Kidney (tissue), 14 donors: ENCODE data around the gene EEIG2. TPM values are rescaled to one million over a fixed set of nuclear protein-coding genes. Genes with fewer than 3 reads are reported as not detected.

Experiments
- DNase-seq, 5 donors: peaks; one replicate each; pipeline ENCODE4 v3.0.0-alpha.2; 2013 to 2020
- FAIRE-seq: peaks from 2 replicates; lab custom pipeline; 2012; peaks lifted over from hg19 to GRCh38; lab: Jason Lieb, UNC
- H3K27ac ChIP-seq, 2 donors: one replicate each; pipeline ENCODE4 v1.7.0; 2013; ENCODE audit warnings: low read depth in 2 of 2, low read length in 2 of 2, inconsistent platforms in 1 of 2
- H3K27me3 ChIP-seq: one replicate; pipeline ENCODE4 v1.7.1; 2013; ENCODE audit warnings: low read length, inconsistent platforms; ENCODE audit not compliant: control insufficient read depth, insufficient read depth
- H3K36me3 ChIP-seq, 3 donors: one replicate each; pipeline versions ENCODE4 v1.7.0 to v1.7.1; 2013; ENCODE audit warnings: low read length in 3 of 3, control low read depth in 1 of 3, inconsistent platforms in 1 of 3; ENCODE audit not compliant: insufficient read depth in 3 of 3, control insufficient read depth in 2 of 3
- H3K4me1 ChIP-seq, 3 donors: one replicate each; pipeline versions ENCODE4 v1.7.0 to v1.7.1; 2013; ENCODE audit warnings: low read length in 3 of 3, inconsistent platforms in 1 of 3, low read depth in 1 of 3; ENCODE audit not compliant: control insufficient read depth in 2 of 3, insufficient read depth in 2 of 3
- H3K4me3 ChIP-seq, 3 donors: one replicate each; pipeline versions ENCODE4 v1.7.0 to v1.8.1; 2013; ENCODE audit warnings: low read length in 3 of 3, control low read depth in 1 of 3, inconsistent platforms in 1 of 3
- H3K9ac ChIP-seq, 3 donors: one replicate each; pipeline versions ENCODE4 v1.7.0 to v1.7.1; 2013; ENCODE audit warnings: low read length in 3 of 3, control low read depth in 1 of 3, inconsistent platforms in 1 of 3
- H3K9me3 ChIP-seq, 3 donors: one replicate each; pipeline versions ENCODE4 v1.7.0 to v1.7.1; 2013; ENCODE audit warnings: low read length in 3 of 3, control low read depth in 1 of 3, inconsistent platforms in 1 of 3; ENCODE audit not compliant: control insufficient read depth in 2 of 3, insufficient read depth in 1 of 3
- CTCF ChIP-seq: IDR thresholded peaks from 3 replicates; pipeline ENCODE4 v1.5.1; 2012; ENCODE audit warnings: mild to moderate bottlenecking, moderate library complexity, borderline replicate concordance; ENCODE audit not compliant: insufficient read depth; ENCODE audit errors: extremely low read depth
- intact Hi-C: fragments of 100-400 bp; cut with DNase I; formaldehyde crosslinking; loops from one replicate; pipeline ENCODE4 v1.11.1; 2022
- polyA plus RNA-seq: library from polyadenylated mRNA; stranded (reverse); fragments of 350-450 nt; fragmentation: Illumina TruSeq; extraction: RNeasy Lipid Tissue Mini Kit (QIAGEN cat#74804); gene quantifications from one replicate; pipeline ENCODE4 v1.2.3, GENCODE V29; 2014; ENCODE audit warnings: low read depth, low replicate concordance; ENCODE audit not compliant: insufficient read depth
- total RNA-seq: library from RNA; stranded (reverse); fragmentation: NEBNext Ultra II Directional; extraction: Animal tissue kit (Norgen Biotek cat#: 25700); gene quantifications from one replicate; pipeline ENCODE4 v1.2.1, GENCODE V29; 2021
- donor health status: control.
- donor health status: control.
- donor health status: control.
- donor health status: control.
- donor health status: control.
- donor health status: DM: yes; HTN: yes; CAD: no.
- donor health status: Normal renal cell carcinoma (clear cell type).

Gene EEIG2
- total and polyA plus RNA-seq, 2 donors from 2014 or later = 1.7 to 8.3 TPM

DNA sequence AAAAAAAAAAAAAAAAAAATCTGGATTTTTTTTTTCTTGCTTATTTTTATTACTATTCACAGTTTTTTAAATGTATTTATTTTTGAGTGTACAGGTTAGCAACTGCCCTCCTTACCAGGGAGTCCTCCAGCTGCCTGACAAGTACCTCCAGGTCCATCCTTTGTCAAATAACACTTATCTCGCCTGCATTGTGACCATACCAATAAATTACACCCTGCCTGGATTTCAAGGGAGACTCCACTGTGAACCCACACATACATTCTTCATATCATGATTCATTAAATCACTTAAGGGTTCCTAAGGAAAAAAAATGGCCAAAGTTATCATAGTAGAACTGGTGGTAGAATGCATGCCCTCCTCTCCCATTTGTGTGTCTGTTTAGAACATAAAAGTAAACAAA lies 38.4 kb downstream of the EEIG2 start:
- Histone ChIP-seq H3K27ac (no peak overlapping the region), H3K9me3 (no peaks in the 10 kb centered on the region), H3K9ac (no peak overlapping the region), H3K27me3 (no peaks in the 10 kb centered on the region), H3K4me1 (peaks cover 0 to 2% (median 0%) of the 10 kb centered on the region in 3 donors), H3K4me3 (no peak overlapping the region), H3K36me3 (no peaks in the 10 kb centered on the region)
- no peak for TF ChIP-seq CTCF
- no peak for DNase-seq
- no peak for FAIRE-seq
- intact Hi-C loops = no loop called here

DNA sequence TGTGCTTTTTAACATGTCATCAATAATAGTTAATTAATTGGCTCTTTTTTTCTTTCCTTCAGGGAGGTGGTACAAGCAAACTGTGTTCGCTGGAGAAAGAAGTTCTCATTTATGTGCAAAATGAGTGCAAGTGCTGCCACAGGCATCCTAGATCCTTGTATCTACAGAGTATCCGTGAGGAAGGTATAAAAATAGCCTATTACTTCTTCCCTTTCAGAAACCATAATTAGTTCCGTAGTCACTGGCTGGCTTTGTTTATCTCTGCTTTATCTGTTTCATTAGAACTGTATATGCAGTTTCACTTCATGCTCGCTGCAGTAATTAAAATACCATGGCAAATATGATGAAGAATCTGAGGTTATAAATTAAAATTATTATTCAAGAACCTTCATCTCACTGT lies 40.6 kb downstream of the EEIG2 start:
- H3K4me3 ChIP-seq = no peak overlapping the region
- no peak overlapping the region for H3K9ac ChIP-seq
- no peak overlapping the region for H3K27ac ChIP-seq
- no peak for TF ChIP-seq CTCF
- H3K27me3 ChIP-seq = no peaks in the 10 kb centered on the region
- FAIRE-seq = no peak
- no peaks in the 10 kb centered on the region for H3K9me3 ChIP-seq
- intact Hi-C loops = no loop called here
- no peaks in the 10 kb centered on the region for H3K36me3 ChIP-seq
- H3K4me1 ChIP-seq = peaks cover 0 to 2% (median 0%) of the 10 kb centered on the region in 3 donors
- DNase-seq = no peak

DNA sequence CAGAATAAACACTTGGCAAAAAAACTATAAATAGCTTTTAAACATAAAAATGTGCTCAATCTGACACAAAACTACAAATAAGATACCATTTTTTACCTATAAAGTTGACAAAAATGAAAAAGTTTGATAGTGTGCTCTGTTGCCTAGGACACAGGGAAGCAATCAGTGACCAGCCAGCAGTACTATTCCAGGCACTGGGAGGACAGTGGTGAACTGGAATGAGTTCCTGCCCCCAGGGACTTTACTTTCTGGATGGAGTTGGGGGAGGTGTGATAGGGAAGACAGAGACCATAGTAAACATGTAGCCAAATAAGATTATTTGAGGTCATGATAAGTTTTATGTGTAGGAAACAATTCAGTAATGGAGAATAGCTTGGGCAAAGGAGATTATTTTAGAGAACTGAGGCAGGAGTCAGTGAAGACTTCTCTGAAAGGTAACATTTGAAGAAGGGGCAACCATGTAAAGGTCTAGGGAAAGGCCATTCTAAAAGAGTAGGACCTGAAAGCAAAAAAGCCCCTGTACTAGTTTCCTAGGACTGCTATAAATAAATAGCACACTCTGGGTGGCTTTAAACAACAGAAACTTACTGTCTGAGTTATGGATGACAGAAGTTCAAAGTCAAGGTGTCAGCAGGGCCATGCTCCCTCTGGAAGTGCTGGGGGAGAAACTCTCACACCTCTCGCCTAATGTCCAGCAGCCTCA lies 42.0 kb downstream of the EEIG2 start:
- intact Hi-C loops = no loop called here
- Histone ChIP-seq H3K36me3 (no peaks in the 10 kb centered on the region), H3K9me3 (no peaks in the 10 kb centered on the region), H3K27me3 (no peaks in the 10 kb centered on the region), H3K27ac (no peak overlapping the region), H3K4me3 (no peak overlapping the region), H3K9ac (no peak overlapping the region), H3K4me1 (no peaks in the 10 kb centered on the region)
- DNase-seq (no peak), FAIRE-seq (no peak)
- TF ChIP-seq CTCF = no peak
